ENCODE results near the gene TMEM63B.

TMEM63B gene

DNA sequence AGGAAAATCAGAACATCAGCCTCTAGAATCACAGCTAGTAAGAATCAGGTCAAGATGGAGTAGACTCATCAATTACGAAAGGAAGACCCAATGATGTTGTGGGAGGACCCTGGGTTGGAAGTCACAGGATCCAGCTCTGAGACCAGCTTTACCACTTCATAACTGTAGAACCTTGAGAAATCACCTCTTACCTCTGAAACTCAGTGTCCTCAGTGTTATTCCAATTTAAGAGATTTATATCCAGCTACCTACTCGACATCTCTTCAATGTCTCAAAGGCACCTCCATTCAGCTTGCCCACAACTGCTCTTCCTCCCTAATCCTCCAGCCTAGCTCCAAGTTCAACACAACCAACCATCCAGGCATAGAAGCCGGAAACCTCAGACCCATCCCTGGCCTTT is 16.4 kb upstream of the TMEM63B start:
- H3K4me1 ChIP-seq (ENCODE audit: control insufficient read depth, low read depth, low read length) = no peaks in the 10 kb centered on the region

DNA sequence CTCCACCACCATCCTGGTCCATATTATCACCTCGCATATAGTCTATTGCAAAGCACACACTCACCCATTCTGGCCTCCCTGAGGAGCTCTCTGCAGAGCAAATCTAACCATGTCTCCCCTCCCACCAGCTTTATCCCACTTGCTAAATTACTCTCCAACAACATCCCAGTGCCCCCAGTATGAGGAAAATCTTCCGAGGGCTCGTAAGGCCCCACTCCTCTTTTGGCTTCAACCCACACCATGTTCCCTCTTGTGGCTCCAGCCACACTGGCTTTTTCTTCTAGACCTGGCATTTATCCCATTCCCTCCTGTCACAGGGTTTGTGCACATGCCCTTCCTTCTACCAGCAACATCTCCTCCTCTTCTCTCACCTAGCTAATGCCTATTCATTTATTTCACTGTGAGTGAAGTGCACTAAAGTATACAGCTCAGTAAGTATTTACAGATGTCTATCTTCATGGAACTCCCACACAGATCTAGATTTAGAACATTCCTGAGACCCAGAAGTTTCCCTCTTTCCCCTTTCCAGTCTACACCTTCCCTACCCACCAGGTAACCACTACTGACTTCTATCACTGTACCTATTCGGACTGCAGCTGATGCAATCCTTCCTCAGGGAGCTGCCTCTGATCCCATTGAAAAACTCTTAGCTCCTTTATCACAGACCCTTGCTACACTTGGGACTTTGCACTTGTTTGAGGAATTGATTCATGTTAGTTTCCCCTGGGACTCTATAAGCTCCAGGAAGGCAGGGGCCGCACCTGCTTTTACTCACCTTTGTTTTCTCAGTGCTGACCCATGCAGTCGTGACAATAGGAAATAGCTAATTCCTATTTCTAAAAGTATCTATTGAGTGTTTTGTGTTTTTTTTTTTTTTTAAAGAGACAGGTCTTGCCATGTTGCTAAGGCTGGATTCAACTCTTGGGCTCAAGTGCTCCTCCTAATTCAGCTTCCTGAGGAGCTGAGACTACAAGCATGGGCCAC is 15.6 kb upstream of the TMEM63B start:
- no peak overlapping the region for H3K27ac ChIP-seq (ENCODE audit: low read length)
- H3K9ac ChIP-seq (ENCODE audit: low read length) = no peak overlapping the region
- no peaks in the 10 kb centered on the region for H3K27me3 ChIP-seq (ENCODE audit: control insufficient read depth, insufficient read depth, low read length)
- no peaks in the 10 kb centered on the region for H3K9me3 ChIP-seq (ENCODE audit: control insufficient read depth, low read depth, low read length)
- H3K4me3 ChIP-seq (ENCODE audit: low read length) = no peak overlapping the region
- H3K4me1 ChIP-seq (ENCODE audit: control insufficient read depth, low read depth, low read length) = no peaks in the 10 kb centered on the region
- peaks cover 63% of the 10 kb centered on the region for H3K36me3 ChIP-seq (ENCODE audit: control insufficient read depth, low read depth, low read length)

More for the DNA sequence above, 16.4 kb upstream of the TMEM63B start:
- no peaks in the 10 kb centered on the region for H3K27me3 ChIP-seq (ENCODE audit: control insufficient read depth, insufficient read depth, low read length)
- H3K36me3 ChIP-seq (ENCODE audit: control insufficient read depth, low read depth, low read length) = peaks cover 69% of the 10 kb centered on the region
- H3K9ac ChIP-seq (ENCODE audit: low read length) = no peak overlapping the region
- no peak overlapping the region for H3K27ac ChIP-seq (ENCODE audit: low read length)
- no peaks in the 10 kb centered on the region for H3K9me3 ChIP-seq (ENCODE audit: control insufficient read depth, low read depth, low read length)
- H3K4me3 ChIP-seq (ENCODE audit: low read length) = no peak overlapping the region

DNA sequence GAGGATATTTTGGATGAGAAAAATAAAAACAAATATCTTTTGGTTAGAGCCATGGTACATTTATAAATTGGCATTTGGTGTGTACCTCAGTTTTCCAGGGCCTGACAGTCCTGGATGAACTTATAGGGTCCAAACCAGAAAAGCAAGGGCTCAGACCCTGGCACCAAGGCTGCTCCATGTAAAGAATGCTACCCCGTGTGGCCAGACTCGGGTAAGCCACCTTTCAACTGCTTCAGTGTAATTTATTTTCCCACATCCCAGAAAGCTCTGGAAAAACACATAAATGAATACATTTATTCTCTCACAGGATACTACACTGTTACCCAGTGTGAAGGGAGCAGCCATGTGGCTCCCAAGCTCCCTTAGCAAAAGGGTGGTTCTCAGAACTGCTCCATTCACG is 13.9 kb upstream of the TMEM63B start:
- Histone ChIP-seq H3K9ac (ENCODE audit: low read length) (no peak overlapping the region), H3K4me1 (ENCODE audit: control insufficient read depth, low read depth, low read length) (no peaks in the 10 kb centered on the region), H3K36me3 (ENCODE audit: control insufficient read depth, low read depth, low read length) (peaks cover 56% of the 10 kb centered on the region), H3K27ac (ENCODE audit: low read length) (no peak overlapping the region), H3K9me3 (ENCODE audit: control insufficient read depth, low read depth, low read length) (no peaks in the 10 kb centered on the region), H3K4me3 (ENCODE audit: low read length) (no peak overlapping the region), H3K27me3 (ENCODE audit: control insufficient read depth, insufficient read depth, low read length) (no peaks in the 10 kb centered on the region)

DNA sequence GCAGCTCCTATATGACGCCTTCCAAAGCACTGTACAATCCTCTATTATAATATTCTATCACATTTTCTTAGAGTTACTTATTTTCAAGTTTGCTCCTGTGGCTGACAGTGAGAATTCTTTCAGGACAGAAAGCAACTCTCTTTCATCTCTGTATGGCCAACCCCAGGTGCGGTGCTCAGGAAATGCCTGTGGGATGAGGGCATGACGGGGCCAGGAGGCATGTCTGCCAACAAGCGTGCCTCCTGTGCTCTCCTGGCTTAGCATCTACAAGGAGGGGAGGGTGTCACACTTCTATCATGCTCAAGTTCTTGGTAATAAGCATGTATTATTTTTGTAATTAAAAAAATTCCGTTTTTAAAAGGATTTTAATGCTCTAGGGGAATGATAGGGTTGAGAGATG is 11.5 kb upstream of the TMEM63B start:
- H3K36me3 ChIP-seq (ENCODE audit: control insufficient read depth, low read depth, low read length) = peaks cover 41% of the 10 kb centered on the region
- H3K9ac ChIP-seq (ENCODE audit: low read length) = no peak overlapping the region
- H3K4me1 ChIP-seq (ENCODE audit: control insufficient read depth, low read depth, low read length) = no peaks in the 10 kb centered on the region
- no peaks in the 10 kb centered on the region for H3K9me3 ChIP-seq (ENCODE audit: control insufficient read depth, low read depth, low read length)
- H3K4me3 ChIP-seq (ENCODE audit: low read length) = no peak overlapping the region
- H3K27me3 ChIP-seq (ENCODE audit: control insufficient read depth, insufficient read depth, low read length) = no peaks in the 10 kb centered on the region
- no peak overlapping the region for H3K27ac ChIP-seq (ENCODE audit: low read length)

DNA sequence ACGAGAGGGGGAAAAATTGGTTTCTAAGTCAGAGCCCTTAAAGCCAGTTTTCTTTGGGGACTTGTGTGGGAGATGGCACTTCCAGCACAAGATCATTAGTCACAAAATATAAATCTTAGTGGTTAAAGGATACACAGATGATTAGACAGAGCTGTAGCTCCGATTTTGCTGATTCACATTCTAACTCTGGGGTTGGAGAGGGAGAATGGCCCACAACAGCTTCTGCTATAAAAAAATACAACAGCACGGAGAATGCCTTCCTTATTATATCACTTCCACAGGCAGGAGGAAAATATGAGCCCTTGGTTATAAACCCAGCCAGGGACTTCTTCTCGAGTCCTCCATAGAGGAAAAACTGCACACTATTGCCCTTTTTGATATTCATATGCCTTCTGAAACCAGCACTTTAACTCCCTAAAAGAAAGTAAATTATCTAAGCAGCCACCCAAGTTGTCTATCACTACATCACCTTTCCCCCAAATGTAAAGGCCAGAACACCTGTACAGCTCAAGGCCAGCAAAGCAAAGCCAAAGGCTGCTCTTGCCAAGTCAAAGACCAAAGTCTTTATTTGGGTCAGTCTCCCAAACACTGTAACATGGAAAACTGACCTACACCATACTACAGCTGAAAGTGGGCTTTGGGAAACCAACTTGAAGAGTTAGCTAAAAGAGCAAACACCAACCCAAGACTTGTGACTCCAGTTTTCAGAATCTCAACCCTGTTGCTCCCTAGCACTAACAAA is 10.5 kb upstream of the TMEM63B start:
- Histone ChIP-seq H3K4me3 (ENCODE audit: low read length) (no peak overlapping the region), H3K9me3 (ENCODE audit: control insufficient read depth, low read depth, low read length) (no peaks in the 10 kb centered on the region), H3K27ac (ENCODE audit: low read length) (no peak overlapping the region), H3K9ac (ENCODE audit: low read length) (no peak overlapping the region), H3K4me1 (ENCODE audit: control insufficient read depth, low read depth, low read length) (peaks cover 5% of the 10 kb centered on the region), H3K27me3 (ENCODE audit: control insufficient read depth, insufficient read depth, low read length) (no peaks in the 10 kb centered on the region), H3K36me3 (ENCODE audit: control insufficient read depth, low read depth, low read length) (peaks cover 33% of the 10 kb centered on the region)

DNA sequence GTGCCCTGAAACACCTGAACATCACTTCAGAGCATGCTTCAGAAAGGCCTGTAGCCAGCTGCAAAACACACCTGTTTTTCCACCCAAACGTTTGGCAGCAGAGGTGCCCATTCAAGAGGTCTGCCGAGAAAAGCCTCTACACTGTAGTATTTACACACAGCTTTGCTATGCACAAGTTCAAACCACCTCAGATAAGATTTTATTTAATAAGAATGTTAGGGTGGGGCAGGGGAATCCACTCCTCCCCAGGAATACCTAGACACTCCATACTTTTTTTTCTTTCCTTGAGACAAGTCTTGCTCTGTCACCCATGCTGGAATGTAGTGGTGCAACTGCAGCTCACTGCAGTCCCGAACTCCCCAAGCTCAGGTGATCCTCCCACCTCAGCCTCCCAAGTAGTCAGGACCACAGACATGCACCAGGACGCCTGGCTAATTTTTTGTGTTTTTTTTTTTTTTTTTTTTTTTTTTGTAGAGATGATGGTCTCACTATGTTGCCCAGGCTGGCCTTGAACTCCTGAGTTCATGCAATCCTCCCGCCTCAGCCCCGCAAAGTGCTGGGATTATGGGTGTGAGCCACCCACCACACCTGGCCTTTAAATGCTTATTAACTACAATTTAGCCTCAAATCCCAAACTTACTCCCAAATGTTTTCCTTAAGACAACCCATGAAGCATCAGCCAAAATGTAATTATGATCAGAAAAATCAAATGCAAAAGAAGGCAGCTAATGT is 9.8 kb upstream of the TMEM63B start:
- Histone ChIP-seq H3K9me3 (ENCODE audit: control insufficient read depth, low read depth, low read length) (no peaks in the 10 kb centered on the region), H3K36me3 (ENCODE audit: control insufficient read depth, low read depth, low read length) (peaks cover 25% of the 10 kb centered on the region), H3K4me1 (ENCODE audit: control insufficient read depth, low read depth, low read length) (peaks cover 6% of the 10 kb centered on the region), H3K9ac (ENCODE audit: low read length) (no peak overlapping the region), H3K4me3 (ENCODE audit: low read length) (no peak overlapping the region), H3K27me3 (ENCODE audit: control insufficient read depth, insufficient read depth, low read length) (no peaks in the 10 kb centered on the region), H3K27ac (ENCODE audit: low read length) (no peak overlapping the region)

DNA sequence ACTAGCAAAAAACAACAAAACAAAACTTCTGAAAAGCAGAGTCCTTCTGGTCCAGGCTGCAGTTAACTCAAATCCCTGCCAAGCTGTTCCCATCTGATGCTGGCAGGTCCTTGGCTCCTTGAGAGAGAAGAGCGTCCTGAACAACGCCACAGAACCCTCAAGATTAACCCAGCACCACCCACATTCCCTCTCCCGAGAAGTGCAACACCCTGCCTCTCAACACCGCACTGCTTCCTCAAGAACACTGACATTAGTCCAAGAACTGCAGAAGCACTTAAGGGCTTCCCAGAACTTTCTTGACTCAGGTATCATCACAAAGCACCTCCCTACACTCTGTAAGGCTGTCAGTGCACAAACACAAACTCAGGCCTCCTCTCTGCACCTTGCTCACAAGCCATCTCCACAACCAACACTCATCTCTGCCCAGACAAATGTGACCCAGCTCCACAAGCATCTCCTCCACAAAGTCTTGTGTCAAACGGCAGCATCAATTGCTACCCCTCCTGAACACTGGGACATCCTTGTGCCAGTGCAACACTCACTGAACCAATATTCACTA is 7.6 kb upstream of the TMEM63B start:
- Histone ChIP-seq H3K36me3 (ENCODE audit: control insufficient read depth, low read depth, low read length) (peaks cover 9% of the 10 kb centered on the region), H3K27ac (ENCODE audit: low read length) (no peak overlapping the region), H3K4me1 (ENCODE audit: control insufficient read depth, low read depth, low read length) (peaks cover 16% of the 10 kb centered on the region), H3K4me3 (ENCODE audit: low read length) (no peak overlapping the region), H3K9me3 (ENCODE audit: control insufficient read depth, low read depth, low read length) (no peaks in the 10 kb centered on the region), H3K27me3 (ENCODE audit: control insufficient read depth, insufficient read depth, low read length) (no peaks in the 10 kb centered on the region), H3K9ac (ENCODE audit: low read length) (no peak overlapping the region)

DNA sequence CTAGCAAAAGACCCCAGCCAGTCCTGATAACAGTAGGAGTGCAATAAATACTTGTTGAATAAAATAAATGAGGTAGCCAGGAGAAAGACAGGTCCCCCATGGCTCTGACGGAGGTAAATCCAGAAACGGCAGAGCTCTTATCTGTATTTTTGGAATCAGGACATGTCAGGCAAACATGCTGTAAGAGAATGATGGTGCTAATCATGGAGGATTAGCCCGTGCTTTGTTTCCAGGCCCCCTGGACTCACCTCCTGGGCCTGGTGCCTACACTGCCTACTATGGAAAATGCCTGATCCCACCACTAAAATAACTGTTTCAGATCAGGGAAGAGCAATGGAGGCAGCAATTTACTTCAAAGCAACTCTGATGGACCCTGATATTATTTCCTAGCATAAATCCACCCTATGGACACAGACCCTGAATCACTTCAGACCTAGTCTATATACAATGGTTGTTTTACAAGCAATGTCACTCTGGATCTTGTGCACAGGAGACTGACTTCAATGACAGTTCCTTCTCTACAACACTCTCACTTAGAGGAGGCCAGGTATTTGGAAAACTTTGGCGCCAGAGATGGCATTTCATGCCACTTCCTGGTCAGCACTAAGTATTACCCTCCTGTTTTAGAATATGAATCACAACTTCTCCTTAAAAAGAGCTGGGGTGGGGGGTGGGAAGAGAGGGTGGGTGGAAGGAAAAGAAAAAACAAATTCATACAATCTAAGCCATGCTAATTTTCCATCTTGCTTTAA is 6.5 kb upstream of the TMEM63B start:
- H3K36me3 ChIP-seq (ENCODE audit: control insufficient read depth, low read depth, low read length) = peaks cover under 1% of the 10 kb centered on the region
- no peaks in the 10 kb centered on the region for H3K9me3 ChIP-seq (ENCODE audit: control insufficient read depth, low read depth, low read length)
- peaks cover 20% of the 10 kb centered on the region for H3K4me1 ChIP-seq (ENCODE audit: control insufficient read depth, low read depth, low read length)
- no peak overlapping the region for H3K27ac ChIP-seq (ENCODE audit: low read length)
- H3K27me3 ChIP-seq (ENCODE audit: control insufficient read depth, insufficient read depth, low read length) = no peaks in the 10 kb centered on the region
- H3K9ac ChIP-seq (ENCODE audit: low read length) = no peak overlapping the region
- no peak overlapping the region for H3K4me3 ChIP-seq (ENCODE audit: low read length)

DNA sequence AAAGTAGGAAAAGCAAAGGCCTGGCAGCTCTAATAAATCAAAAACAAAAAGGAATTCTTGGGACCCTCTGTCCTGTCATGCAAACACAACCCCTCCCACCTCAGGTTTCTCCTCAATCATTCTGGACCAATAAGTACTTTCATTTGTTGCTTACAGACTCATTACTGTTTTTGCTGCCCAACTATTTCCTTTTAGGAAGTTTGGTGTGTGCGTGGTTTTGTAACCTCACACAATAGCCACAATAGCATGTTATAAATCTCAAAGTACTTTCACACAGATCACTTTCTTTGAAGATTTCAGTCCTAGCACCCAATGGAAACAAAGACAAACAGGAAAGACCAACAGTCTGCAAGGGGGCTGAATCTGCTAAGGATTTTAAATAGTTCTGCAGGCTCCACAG is 4.6 kb upstream of the TMEM63B start:
- Histone ChIP-seq H3K9ac (ENCODE audit: low read length) (no peak overlapping the region), H3K36me3 (ENCODE audit: control insufficient read depth, low read depth, low read length) (no peaks in the 10 kb centered on the region), H3K9me3 (ENCODE audit: control insufficient read depth, low read depth, low read length) (no peaks in the 10 kb centered on the region), H3K4me1 (ENCODE audit: control insufficient read depth, low read depth, low read length) (peaks cover 24% of the 10 kb centered on the region), H3K4me3 (ENCODE audit: low read length) (no peak overlapping the region), H3K27ac (ENCODE audit: low read length) (no peak overlapping the region), H3K27me3 (ENCODE audit: control insufficient read depth, insufficient read depth, low read length) (no peaks in the 10 kb centered on the region)

DNA sequence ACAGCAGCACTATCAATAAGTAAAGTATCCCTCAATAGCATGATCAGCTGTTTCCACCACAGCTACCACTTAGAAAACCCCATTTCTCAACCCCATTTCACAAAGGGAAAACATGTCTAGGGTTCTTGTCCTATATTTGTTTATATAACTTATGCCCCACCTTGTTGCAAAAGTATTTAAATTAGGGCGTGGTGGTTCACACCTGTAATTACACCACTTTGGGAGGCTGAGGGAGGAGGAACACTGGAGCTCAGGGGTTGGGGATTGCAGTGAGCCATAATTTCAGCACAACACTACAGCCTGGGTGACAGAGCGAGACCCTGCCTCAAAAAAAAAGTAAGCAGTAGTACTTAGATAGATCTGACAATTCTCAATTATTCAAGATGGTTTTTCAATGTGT is 3.8 kb upstream of the TMEM63B start:
- Histone ChIP-seq H3K27me3 (ENCODE audit: control insufficient read depth, insufficient read depth, low read length) (no peaks in the 10 kb centered on the region), H3K27ac (ENCODE audit: low read length) (no peak overlapping the region), H3K9ac (ENCODE audit: low read length) (no peak overlapping the region), H3K36me3 (ENCODE audit: control insufficient read depth, low read depth, low read length) (no peaks in the 10 kb centered on the region), H3K4me3 (ENCODE audit: low read length) (no peak overlapping the region), H3K9me3 (ENCODE audit: control insufficient read depth, low read depth, low read length) (no peaks in the 10 kb centered on the region), H3K4me1 (ENCODE audit: control insufficient read depth, low read depth, low read length) (peaks cover 24% of the 10 kb centered on the region)
